NCI-H526 (cell line): ENCODE measurements around the gene DNAJC17.

ENCODE experiments used
- DNase-seq, 2 experiments: peaks; one replicate each; lab custom pipeline; 2025; lab: John Stamatoyannopoulos, UW

DNAJC17 gene

DNA sequence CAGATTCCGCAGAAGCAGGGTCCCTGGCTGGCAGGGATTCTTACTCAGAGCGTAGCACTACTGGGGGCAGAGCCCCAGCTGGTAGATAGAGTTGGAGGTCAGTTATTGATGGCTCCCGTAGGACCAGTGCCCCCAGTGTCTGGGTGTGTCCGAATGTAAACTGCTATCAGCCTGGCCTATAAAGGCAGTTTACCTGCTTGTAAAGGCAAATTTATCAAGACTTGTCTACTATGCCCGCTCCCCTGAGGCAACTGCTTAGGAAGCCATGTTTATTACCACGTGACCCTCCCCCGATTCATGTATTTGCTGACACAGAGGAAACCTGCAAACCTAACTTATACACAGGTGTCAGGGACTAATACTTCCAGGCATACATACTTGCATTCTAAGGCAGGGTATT, 21.8 kb upstream of the DNAJC17 start:
- peak; percentile 71 to 88 for DNase-seq

DNA sequence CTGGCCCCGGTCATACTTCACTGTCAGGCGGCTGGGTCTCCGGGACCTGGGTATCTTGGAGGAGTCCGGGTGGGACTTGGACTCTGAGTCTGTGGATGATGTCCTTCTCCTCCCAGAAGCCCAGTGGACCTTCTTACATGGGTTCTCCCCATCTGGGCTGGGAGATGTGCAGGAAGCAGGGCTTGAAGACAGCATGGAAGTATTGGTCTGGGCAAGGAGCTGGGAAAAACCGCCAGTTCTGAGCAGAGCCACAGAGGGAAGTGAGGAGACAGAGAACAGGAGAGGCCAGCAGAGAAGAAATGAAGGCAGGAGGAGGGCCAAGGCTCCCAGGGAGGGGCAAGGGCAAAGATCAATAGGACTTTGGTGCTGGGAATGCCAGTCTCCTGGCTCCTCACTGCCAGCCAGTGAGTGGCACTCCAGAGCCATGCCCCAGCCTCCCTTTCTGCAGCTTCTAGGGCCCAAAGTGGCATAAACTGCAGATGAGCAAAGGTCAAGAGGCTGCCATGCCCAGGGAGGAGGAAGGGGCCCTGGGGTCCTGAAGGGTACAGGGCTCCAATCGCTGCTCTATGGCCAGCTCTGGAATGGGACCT, 21.3 kb upstream of the DNAJC17 start, which contains the start of gene PPP1R14D:
Gene PPP1R14D, minus strand, starts transcription at position 262 of the 590 bp plus-strand sequence. Its CDS starts 67 bp downstream, at position 195.
- peak in 1 of 2 experiments; percentile 44 for DNase-seq

DNA sequence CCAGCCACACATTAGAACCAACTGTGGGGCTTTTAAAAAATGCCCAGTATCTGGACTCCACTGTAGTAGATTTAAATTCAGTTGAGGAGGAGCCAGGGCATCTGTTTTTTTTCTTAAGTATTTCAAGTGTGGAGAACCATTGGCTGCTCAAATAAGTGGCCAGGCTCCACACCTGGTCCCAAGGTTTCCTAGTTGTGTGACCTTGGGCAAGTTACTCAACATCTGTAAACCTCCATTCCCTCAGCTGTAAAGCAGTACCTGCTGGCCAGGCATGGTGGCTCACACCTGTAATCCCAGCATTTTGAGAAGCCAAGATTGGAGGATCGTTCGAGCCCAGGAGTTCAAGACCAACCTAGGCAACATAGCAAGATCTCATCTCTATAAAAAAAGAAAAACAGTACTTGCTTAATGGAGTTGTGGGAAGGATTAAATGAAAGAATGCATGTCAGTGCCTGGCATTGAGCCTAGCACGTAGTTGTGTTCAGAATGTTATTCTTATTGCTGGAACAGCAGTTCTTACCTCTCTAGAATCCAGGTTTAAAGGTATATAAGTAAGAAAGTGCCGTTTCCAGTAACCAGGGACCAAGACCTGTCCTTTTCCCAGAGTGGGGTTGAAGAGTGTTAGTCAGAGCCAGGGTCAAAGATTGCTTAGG, 19.3 kb upstream of the DNAJC17 start:
- no peak for DNase-seq

DNA sequence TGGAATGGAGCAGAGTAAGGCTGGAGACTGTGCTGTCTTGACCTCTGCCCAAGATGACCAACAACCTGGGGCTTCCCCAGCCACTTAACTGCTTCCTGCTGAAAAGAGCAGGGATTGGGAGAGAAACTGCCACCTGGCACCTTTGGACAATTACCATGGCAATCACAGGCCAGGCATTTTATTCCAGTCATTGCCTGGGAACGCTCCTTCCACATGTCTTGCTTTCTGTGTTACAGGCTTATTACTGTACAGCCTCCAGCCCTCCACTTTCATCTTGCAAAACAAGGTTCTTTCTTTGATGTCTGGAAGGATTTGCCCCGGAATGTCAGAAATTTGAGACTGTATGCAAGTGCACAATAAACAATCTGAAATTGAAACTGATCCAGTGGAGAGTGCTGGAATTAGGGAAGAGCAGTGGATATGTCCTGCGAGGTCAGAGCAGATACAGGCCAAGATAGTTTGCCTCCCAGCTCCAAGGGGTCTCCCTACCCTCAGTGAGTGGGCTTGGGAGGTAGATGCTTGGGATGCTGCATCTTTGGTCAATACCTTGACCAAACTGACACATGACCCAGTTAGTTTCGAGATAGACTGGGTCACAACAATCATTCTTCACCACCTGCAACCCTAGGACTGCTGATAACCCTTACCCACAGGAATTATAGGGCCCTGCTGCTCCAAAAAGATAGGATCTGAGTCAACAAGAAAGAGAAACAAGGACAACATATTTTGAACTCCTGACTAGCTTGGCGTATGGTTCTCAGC, 18.6 kb upstream of the DNAJC17 start:
- no peak for DNase-seq

DNA sequence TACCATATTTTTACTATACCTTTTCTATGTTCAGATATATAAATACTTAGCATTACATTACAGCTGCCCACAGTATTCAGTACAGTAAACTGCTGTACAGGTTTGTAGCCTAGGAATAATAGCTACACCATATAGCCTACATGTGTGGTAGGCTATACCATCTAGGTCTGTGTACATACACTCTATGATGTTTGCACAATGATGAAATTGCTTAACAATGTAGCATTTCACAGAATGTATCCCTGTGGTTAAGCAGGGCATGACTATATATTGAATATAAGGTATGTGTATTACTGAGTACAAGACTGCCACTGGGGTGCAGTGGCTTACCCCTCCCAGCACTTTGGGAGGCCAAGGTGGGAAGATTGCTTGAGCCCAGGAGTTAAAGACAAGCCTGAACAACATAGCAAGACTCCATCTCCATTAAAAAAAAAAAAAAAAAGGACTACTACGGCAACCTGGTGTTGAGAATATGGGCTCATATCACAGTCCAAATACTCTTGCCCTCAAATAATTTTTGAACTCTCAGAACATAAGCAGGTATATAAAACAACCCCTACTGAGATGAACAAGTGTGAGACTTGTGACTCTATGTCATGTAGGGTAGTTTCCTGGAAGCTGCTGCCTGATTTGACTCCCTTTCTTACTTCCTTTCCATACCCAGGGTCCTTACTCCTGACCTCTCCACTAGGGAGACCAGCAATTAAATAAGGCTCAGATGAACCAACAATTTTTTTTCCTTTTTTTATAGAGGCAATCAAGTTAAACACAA, 16.5 kb upstream of the DNAJC17 start:
- DNase-seq, result no peak

DNA sequence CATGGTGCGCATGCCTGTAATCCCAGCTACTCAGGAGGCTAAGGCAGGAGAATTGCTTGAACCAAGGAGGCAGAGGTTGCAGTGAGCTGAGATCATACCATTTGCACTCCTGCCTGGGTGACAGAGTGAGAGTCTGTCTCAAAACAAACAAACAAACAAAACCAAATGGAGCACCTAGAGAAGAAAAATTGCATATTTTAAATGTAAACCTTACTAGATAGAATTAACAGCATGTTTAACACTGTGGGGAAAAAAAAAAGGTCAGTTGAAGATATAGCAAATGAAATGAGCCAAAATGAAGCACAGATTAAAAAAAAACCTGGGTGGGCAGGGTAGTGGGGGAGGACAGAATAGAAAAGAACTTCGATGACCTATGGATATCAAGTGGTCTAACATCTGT, 13.9 kb upstream of the DNAJC17 start:
- no peak for DNase-seq

DNA sequence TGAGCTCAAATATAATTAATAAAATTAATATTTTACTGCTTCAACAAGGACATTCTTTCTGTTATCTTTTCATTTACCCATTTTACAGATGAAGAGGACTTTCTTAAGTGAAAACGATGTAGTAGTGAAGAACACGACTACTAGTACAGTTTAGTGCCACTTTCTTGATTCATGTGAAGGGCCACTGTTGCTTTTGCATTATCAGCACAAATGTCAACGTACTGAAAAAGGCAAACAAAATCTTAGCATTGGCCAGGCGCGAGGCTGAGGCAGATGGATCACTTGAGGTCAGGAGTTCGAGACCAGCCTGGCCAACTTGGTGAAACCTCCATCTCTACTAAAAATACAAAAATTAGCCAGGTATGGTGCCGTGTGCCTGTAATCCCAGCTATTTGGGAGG, 11.8 kb upstream of the DNAJC17 start:
- no peak for DNase-seq

DNA sequence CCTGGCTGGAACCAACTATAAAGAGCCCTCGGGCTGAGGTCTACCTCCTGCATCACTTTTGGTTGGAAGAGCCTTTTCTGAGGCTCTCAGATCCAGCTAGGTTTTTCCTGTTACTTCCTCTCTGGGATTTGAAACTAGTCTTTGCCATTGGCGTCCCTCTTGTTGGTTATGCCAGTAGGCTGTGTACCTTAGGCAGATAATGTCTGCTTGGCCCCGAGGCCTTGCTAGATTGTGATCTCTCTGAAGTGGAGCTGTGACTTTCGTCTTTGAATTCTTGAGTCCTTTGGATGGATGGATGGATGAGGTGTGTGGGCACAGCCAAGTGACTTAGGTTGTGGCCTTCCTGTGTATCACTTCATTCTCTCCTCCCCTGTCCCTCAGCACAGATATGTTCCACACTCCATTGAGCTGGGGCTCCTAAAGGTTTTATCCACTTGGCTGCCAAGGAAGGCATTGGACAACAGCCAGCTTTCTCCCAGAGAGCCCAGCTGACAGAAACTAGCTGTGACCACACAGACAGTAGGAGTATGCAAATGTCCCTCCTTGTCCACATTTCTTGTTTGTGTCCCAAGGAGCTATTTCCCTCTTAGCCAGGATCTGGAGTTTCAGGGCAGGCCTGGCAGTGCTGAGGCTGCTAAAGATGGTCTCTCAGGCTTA, 7.9 kb upstream of the DNAJC17 start:
- DNase-seq, result no peak

DNA sequence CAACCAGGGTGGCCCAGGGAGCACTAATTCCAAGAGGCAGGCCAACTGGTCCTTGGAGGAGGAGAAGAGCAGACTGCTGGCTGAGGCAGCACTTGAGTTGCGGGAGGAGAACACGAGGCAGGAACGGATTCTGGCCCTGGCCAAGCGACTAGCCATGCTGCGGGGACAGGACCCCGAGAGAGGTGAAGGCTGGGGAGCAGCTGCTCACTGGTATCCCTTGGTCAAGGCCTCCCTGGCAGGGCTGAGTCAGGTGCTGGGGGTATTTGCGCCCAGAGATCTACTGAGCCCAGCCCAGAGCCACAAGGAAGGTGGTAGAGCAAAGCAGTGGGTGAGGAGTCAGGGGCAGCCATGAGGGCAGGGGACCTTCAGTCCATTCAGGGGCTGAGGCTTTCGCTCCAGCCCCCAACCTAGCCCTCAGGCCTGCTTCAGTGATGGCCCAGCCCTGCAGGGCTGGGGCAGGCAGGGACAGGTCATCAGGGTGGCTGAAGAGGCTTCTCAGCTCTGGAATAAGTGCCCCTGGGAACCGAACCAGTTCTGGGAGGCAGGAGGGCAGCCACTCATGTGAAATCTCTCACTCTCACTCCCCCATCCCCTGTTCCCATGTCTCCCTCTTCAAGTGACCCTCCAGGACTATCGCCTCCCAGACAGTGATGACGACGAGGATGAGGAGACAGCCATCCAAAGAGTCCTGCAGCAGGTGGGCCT, 5.6 kb upstream of the DNAJC17 start:
- DNase-seq, result no peak

DNA sequence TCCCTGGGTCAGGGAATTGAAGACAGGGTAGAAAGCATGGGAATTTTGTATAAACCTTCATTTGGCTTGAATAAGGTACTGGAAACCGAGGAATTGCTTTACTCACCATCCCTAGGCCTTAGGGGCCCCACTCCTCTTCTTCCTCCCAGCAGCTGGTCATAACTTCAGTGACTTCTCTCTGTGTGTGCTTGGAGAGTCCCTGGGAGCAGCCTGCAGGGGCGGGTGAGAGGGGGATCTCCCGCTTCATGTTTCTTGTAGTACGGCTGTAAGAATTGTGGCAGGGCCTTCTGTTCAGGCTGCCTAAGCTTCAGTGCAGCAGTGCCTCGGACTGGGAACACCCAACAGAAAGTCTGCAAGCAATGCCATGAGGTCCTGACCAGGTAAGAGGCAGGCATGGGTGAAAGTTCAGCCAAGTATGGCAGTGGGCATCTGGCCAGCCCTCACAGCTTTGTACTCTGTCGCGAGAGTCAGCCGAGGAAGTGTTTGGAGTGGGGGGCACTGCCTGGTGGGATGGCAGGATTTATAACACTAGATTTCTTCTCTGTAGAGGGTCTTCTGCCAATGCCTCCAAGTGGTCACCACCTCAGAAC, 1.7 kb upstream of the DNAJC17 start:
- DNase-seq, result no peak

DNA sequence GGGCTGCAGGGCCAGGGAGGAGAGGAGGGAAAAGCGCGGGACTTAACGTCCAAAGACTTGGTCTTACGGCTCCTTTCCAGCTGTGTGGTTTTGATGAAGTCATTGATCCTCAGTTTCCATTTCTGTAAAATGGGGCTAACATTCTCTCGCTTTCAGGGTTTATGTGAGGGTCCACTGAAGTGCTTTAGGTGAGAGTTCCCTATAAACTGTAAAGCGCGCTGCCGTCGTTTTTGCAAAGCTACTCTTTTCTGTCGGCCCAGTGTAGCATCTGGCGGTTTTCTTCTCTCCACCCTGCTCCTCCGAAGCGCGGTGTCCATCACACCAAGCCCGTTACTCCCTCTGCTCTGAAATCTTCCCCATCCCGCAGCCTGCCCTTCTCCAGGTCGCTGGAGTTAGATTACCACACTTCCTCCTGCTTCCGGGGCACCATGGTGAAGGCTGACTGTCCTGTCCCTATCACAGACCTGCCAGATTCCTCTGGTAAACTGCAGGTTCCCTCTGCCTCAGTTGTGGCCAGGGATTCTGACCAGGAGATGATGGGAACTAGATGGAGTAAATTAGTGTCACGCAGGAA, 702 bp upstream of the DNAJC17 start:
- DNase-seq, result peak in 1 of 2 experiments; percentile 36

DNA sequence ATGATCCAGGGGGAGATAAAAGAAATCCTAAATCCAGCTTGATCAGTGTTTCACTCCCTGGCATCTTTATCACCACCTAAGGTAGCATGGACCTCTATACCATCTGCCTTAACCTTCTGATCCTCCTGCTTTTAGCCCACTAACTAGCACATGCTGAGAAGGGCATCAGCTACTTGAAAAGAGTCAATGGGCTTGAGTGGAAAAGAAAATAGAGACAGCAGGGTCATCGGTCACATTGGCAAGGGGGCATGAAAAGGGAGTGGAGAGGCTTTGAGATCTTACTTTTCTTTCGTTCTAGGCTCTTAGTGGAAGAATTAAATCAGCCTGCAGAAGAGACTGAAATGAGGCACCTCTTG, 623 bp downstream of the DNAJC17 start:
- DNase-seq, result no peak

DNA sequence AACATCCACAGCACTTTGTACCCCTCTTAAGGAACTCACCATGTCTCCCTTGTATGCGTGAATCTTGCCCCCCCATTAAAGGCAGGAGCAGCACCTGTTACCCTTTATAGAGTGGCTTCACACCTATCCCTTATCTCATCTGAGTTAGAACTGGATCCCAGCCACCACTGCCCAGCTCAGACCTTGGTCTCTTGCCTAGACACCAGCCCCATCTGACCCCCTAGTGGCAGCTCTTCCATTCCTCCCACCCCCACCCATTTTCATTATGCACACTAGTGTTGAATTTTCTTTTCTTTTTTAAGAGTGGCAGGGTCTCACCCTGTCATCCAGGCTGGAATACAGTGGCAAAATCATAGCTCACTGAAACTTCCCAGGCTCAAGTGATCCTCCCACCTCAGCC, 3.6 kb downstream of the DNAJC17 start:
- no peak for DNase-seq

DNA sequence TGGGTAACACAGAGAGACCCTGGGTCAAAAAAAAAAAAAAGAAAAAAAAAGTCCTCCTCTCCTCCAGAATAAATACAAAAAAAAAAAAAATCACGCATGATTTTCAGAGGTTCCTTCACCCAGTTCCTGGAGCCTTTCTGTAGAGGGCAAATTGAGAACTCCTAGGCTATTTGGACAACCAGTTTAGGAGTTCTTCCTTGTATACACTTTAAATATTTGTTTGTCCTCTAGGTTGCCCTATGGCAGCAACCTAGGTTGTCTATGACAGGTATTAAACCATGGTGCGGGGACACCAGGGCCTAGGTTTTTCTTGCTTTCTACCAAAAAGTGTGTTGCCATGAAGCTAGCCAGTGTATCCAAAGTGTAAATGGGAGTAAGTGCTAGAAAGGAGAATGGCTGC, 4.2 kb downstream of the DNAJC17 start:
- no peak for DNase-seq

DNA sequence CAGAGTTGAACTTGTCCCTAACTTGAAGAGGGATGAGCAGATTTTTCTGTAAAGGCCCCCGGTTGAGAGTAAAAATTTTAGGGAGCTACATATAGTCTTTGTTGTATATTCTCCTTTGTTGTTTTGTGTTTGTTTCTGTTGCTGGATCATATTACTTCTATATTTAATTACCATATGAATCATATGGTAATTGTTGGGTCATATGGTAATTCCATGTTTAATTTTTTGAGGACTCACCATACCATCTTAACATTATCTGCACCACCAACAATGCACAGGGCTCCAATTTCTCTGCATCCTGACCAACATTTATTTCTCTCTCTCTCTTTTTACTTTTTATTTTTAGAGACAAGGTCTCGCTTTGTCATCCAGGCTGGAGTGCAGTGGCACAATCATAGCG, 7.8 kb downstream of the DNAJC17 start:
- no peak for DNase-seq

DNA sequence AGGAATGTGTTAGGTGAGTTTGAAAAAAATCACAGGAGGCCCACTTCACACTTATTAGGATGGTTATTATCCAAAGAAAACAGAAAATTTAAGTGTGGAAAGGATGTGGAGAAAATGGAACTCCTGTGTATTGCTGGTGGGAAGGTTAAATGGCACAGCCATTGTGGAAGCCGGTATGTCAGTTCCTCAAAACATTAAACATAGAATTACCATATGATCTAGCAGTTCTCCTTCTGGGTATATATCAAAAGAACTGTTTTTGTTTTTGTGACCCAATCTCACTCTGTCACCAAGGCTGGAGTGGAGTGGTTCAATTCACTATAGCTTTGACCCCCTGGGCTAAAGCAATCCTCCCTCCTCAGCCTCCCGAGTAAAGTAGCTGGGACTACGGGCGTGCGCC, 10.8 kb downstream of the DNAJC17 start:
- no peak for DNase-seq

DNA sequence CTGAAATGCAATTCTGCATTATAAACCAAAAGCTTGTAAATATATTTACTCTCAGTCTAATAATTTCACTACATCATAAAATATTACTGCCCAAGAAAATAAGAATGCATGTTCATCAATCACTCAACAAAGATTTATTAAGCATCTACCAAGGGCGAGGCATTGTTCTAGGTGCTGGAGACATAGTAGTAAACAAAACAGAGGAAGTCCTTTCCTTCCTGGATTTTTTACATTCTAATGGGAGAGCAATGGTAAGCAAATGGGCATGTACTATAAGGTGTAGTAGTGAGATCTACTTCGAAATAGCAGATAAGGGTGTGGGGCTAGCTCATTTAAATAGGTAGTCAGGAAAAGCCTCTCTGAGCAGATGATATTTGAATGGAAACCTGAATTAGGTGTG, 11.2 kb downstream of the DNAJC17 start:
- peak; percentile 44 to 56 for DNase-seq

DNA sequence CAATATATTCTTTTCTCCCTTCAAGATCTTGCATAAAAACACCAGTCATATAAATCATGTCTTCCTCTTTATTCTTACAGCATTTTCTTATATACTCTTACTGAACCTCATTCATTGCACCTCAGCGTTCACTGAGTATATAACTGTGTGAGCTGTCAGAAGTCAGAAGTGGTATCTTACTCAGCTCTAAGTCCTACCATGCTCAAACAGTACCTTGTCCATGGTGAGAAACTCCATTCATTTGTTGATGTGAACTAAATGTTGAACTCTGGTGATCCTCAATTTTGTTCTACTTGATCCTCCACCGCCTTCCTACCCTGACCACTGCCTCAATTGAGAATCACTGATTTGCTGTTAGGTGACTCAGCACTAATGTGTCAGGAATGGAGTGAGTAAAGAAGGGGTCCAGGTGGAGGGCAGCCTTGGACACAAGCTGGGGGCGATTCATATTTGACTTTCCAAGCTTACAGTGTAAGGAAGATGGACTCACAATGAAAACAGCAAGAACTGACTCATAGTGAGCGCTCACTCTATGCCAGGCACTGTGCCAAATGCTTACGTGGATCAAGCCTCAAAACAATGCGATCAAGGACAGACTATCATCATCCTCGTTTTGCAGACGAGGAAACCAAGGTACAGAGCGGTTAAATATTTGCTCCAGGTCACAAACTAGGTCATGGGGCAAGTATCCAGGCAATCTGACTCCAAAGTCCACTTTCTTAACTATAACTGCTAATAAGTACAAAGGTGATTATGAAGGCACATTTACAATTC, 13.9 kb downstream of the DNAJC17 start:
- no peak for DNase-seq

DNA sequence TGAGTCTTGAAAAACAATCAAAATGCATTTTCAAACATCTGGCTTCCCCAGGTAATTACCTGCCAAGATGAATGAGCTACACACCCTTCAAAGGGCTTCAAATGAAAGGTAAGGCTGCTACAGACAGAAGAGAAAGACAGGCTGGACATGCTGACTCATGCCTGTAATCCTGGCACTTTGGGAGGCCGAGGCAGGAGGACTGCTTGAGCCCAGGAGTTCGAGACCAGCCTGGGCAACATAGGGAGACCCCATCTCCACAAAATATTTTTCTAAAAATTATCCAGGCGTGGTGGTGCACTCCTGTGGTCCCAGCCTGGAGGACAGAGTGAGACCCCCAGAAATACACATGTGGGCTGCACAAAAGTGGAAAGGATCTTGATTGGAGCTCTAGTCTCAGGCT, 14.9 kb downstream of the DNAJC17 start:
- no peak for DNase-seq

DNA sequence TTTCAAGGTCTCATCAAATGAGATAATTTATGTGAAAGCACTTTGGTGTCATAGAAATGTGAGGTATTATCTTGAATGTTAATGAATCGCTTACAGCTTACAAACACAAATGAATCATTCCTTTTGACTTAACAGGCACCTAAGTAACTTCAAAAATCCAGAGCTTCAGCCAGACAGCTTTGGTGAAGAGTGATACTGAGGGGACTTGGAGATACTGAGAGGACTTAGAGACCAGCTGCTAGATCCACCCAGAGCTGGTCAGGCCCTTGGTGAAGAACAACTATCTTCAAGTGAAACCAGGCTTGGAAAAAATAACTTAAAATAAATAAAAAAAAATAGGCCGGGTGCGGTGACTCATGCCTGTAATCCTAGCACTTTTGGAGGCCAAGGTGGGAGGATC, 16.6 kb downstream of the DNAJC17 start:
- DNase-seq, result no peak
